HCT116 (cell line): ENCODE data around the gene CHCHD4. TPM values are rescaled to one million over a fixed set of nuclear protein-coding genes. Genes with fewer than 3 reads are reported as not detected.

Experiments used
- ATAC-seq: fragments of 200-7000 bp; cut with Tn5 transposase; 2 replicates; pipeline ENCODE4 v1.9.1; 2020; ENCODE audit warnings: mild to moderate bottlenecking, moderate library complexity
- BruUV-seq: library from RNA; stranded (reverse); fragments of 400-500 nt; replicated peaks from 2 replicates; lab custom pipeline; 2021; lab: Mats Ljungman, UMichigan
- CTCF ChIA-PET: fragments of 300-600 bp; sonication (Branson Sonifier 250); formaldehyde crosslinking; loops from one replicate; lab custom pipeline; 2021; ENCODE audit warnings: antibody characterized with exemption; lab: Charles Lee
- POLR2A ChIA-PET: fragments of 300-600, 350-600 bp; sonication (Branson Sonifier 250); formaldehyde crosslinking; loops from one replicate; lab custom pipeline; 2021; ENCODE audit warnings: antibody characterized with exemption; lab: Charles Lee
- RAD21 ChIA-PET, 2 experiments: fragments of 300-600 bp; sonication (Branson Sonifier 250); formaldehyde crosslinking; loops; one replicate each; lab custom pipeline; 2023; ENCODE audit warnings: low total read pairs in 2 of 2; ENCODE audit not compliant: uncharacterized antibody in 2 of 2, unreplicated experiment in 2 of 2, low non-redundant PET in 1 of 2; lab: Charles Lee
- DNase-seq: peaks from one replicate; pipeline ENCODE4 v3.0.0-alpha.2; 2010; ENCODE audit warnings: low read depth, low spot score
- H2AFZ ChIP-seq: fragments of 200-600 bp; shearing (Covaris generic), sonication (generic); 2 replicates; pipeline ENCODE4 v1.6.1; 2017; ENCODE audit warnings: low read depth, mixed run types, mixed read lengths, antibody characterized with exemption, low read length; ENCODE audit not compliant: poor library complexity, severe bottlenecking
- H3K27ac ChIP-seq: 2 replicates; pipeline ENCODE4 v1.5.1; 2012; ENCODE audit warnings: low read depth, low read length
- H3K27me3 ChIP-seq: fragments of 200-600 bp; sonication (generic); 2 replicates; pipeline ENCODE4 v1.6.1; 2016; ENCODE audit warnings: mixed run types, low read length, mixed read lengths; ENCODE audit not compliant: insufficient read depth
- H3K36me3 ChIP-seq, 2 experiments: fragments of 200-500 bp in 1 of 2; fragments of 200-600 bp in 1 of 2; sonication (Bioruptor generic) in 1 of 2; sonication (generic) in 1 of 2; 2 replicates each; pipeline versions ENCODE4 v1.5.1 to v1.6.1; 2014 to 2016; ENCODE audit warnings: low read length in 2 of 2, inconsistent platforms in 1 of 2, mixed read lengths in 1 of 2, mixed run types in 1 of 2; ENCODE audit not compliant: insufficient read depth in 2 of 2, control insufficient read depth in 1 of 2
- H3K4me1 ChIP-seq, 2 experiments: fragments of 200-600 bp in 1 of 2; sonication (generic) in 1 of 2; 2 replicates each; pipeline versions ENCODE4 v1.5.1 to v1.6.1; 2012 to 2017; ENCODE audit warnings: low read length in 2 of 2, inconsistent platforms in 1 of 2, mild to moderate bottlenecking in 1 of 2, mixed read lengths in 1 of 2, mixed run types in 1 of 2, moderate library complexity in 1 of 2; ENCODE audit not compliant: insufficient read depth in 2 of 2, control insufficient read depth in 1 of 2
- H3K4me2 ChIP-seq: fragments of 200-600 bp; sonication (generic); 2 replicates; pipeline ENCODE4 v1.6.1; 2017; ENCODE audit warnings: mixed run types, low read length, mixed read lengths
- H3K4me3 ChIP-seq, 2 experiments: fragments of 200-600 bp in 1 of 2; sonication (generic) in 1 of 2; replicated peaks in 1 of 2; 2 replicates each; pipeline ENCODE4 v1.5.1; 2011 to 2016; ENCODE audit warnings: low read length in 2 of 2, control low read depth in 1 of 2, low read depth in 1 of 2, mild to moderate bottlenecking in 1 of 2, mixed read lengths in 1 of 2, mixed run types in 1 of 2
- H3K79me2 ChIP-seq: fragments of 200-600 bp; sonication (generic); 2 replicates; pipeline ENCODE4 v1.6.1; 2017; ENCODE audit warnings: mild to moderate bottlenecking, mixed run types, low read length, moderate library complexity, mixed read lengths; ENCODE audit not compliant: insufficient read depth
- H3K9ac ChIP-seq: fragments of 200-600 bp; sonication (generic); 2 replicates; pipeline ENCODE4 v1.6.1; 2016; ENCODE audit warnings: low read length, mixed read lengths
- H3K9me2 ChIP-seq: fragments of 200-600 bp; sonication (generic), shearing (Covaris generic); 2 replicates; pipeline ENCODE4 v1.6.1; 2017; ENCODE audit warnings: mixed run types, mild to moderate bottlenecking, moderate library complexity; ENCODE audit not compliant: insufficient read depth
- H3K9me3 ChIP-seq, 2 experiments: fragments of 200-500 bp in 1 of 2; fragments of 200-600 bp in 1 of 2; sonication (Bioruptor generic) in 1 of 2; sonication (generic) in 1 of 2; 2 replicates each; pipeline ENCODE4 v1.6.1; 2014 to 2017; ENCODE audit warnings: low read length in 2 of 2, mixed read lengths in 2 of 2, inconsistent platforms in 1 of 2, low read depth in 1 of 2, mild to moderate bottlenecking in 1 of 2, mixed run types in 1 of 2, moderate library complexity in 1 of 2; ENCODE audit not compliant: control insufficient read depth in 1 of 2, insufficient read depth in 1 of 2
- H4K20me1 ChIP-seq: fragments of 200-600 bp; sonication (generic), shearing (Covaris generic); 2 replicates; pipeline ENCODE4 v1.6.1; 2017; ENCODE audit warnings: mixed run types, mild to moderate bottlenecking, moderate library complexity; ENCODE audit not compliant: insufficient read depth
- ATF3 ChIP-seq: IDR thresholded peaks from 2 replicates; pipeline ENCODE4 v1.6.1; 2012
- CEBPB ChIP-seq: IDR thresholded peaks from 2 replicates; pipeline ENCODE4 v1.6.1; 2012; ENCODE audit warnings: low read depth
- EGR1 ChIP-seq: IDR thresholded peaks from 2 replicates; pipeline ENCODE4 v1.6.1; 2012; ENCODE audit warnings: low read depth
- ELF1 ChIP-seq: IDR thresholded peaks from 2 replicates; pipeline ENCODE4 v1.6.1; 2012; ENCODE audit warnings: low read depth, borderline replicate concordance
- EZH2 ChIP-seq: fragments of 200-600 bp; sonication (generic); IDR thresholded peaks from 2 replicates; pipeline ENCODE4 v1.6.1; 2017; ENCODE audit warnings: antibody characterized with exemption, mixed run types
- EZH2phosphoT487 ChIP-seq: fragments of 200-600 bp; IDR thresholded peaks from 2 replicates; pipeline ENCODE4 v1.6.1; 2018; ENCODE audit warnings: antibody characterized with exemption, borderline replicate concordance
- MAX ChIP-seq: IDR thresholded peaks from 2 replicates; pipeline ENCODE4 v1.6.1; 2012
- POLR2A ChIP-seq: IDR thresholded peaks from 2 replicates; pipeline ENCODE4 v1.7.0; 2011; ENCODE audit warnings: borderline replicate concordance; ENCODE audit not compliant: insufficient read depth, insufficient read length; ENCODE audit errors: extremely low read depth
- REST ChIP-seq: IDR thresholded peaks from 2 replicates; pipeline ENCODE4 v1.6.1; 2012; ENCODE audit warnings: low read depth
- SRF ChIP-seq: IDR thresholded peaks from 2 replicates; pipeline ENCODE4 v1.6.1; 2012; ENCODE audit warnings: low read depth
- TCF7L2 ChIP-seq: IDR thresholded peaks from 2 replicates; pipeline ENCODE4 v1.7.0; 2011; ENCODE audit warnings: borderline replicate concordance, inconsistent platforms; ENCODE audit not compliant: insufficient read depth, insufficient read length; ENCODE audit errors: extremely low read depth
- ZBTB33 ChIP-seq: IDR thresholded peaks from 2 replicates; pipeline ENCODE4 v1.6.1; 2011; ENCODE audit warnings: mild to moderate bottlenecking, low read length, moderate library complexity; ENCODE audit not compliant: insufficient replicate concordance; ENCODE audit errors: extremely low read depth
- ZFX ChIP-seq: fragments of 450-650 bp; IDR thresholded peaks from 2 replicates; pipeline ENCODE4 v1.6.1; 2017
- ZNF274 ChIP-seq: fragments of 200-500 bp; sonication (Bioruptor generic); IDR thresholded peaks from 2 replicates; pipeline ENCODE4 v1.6.1; 2014; ENCODE audit warnings: mild to moderate bottlenecking, low read depth, low read length, inconsistent platforms
- intact Hi-C: fragments of 100-400 bp; cut with micrococcal nuclease; formaldehyde crosslinking; loops from 2 replicates; pipeline ENCODE4 v1.10.0; 2022
- total RNA-seq: library from RNA; stranded (reverse); gene quantifications from one replicate; pipeline ENCODE4 v1.2.1, GENCODE V29; 2021; ENCODE audit not compliant: unreplicated experiment

The CHCHD4 gene
- total RNA-seq, 1 experiment from 2014 or later, result 24.6 TPM

GRCh38 chr3:14157951-14158350 is 33.3 kb upstream of the CHCHD4 start:
- H3K9ac ChIP-seq, result no peak overlapping the region
- TF ChIP-seq MAX (no peak), SRF (no peak), EGR1 (no peak), REST (no peak), POLR2A (no peak), TCF7L2 (no peak), CEBPB (no peak), EZH2 (no peak), ATF3 (no peak), ZBTB33 (no peak), ELF1 (no peak), EZH2phosphoT487 (no peak), ZFX (no peak), ZNF274 (no peak)
- no peak overlapping the region for H3K4me3 ChIP-seq
- no peak overlapping the region for H2AFZ ChIP-seq
- H3K36me3 ChIP-seq, result peaks cover 39 to 54% of the 10 kb centered on the region in 2 experiments
- no peaks in the 10 kb centered on the region for H4K20me1 ChIP-seq
- H3K9me2 ChIP-seq, result no peaks in the 10 kb centered on the region
- H3K27ac ChIP-seq, result no peak overlapping the region
- ATAC-seq (no peak), DNase-seq (no peak)
- ChIA-PET RAD21 (no interaction called here), CTCF (no interaction called here), POLR2A (no interaction called here)
- H3K9me3 ChIP-seq, result peaks cover 7 to 8% of the 10 kb centered on the region in 2 experiments; a peak in 2 of 4 replicates
- H3K4me1 ChIP-seq, result no peaks in the 10 kb centered on the region
- H3K79me2 ChIP-seq, result no peaks in the 10 kb centered on the region
- H3K27me3 ChIP-seq, result no peaks in the 10 kb centered on the region
- intact Hi-C loops, result no loop called here
- no peak overlapping the region for H3K4me2 ChIP-seq
- no TSS peak for BruUV-seq
